ENCODE measurements around the gene SOWAHC. TPM values are rescaled to one million over a fixed set of nuclear protein-coding genes. Genes with fewer than 3 reads are reported as not detected.

The SOWAHC gene, protein sequence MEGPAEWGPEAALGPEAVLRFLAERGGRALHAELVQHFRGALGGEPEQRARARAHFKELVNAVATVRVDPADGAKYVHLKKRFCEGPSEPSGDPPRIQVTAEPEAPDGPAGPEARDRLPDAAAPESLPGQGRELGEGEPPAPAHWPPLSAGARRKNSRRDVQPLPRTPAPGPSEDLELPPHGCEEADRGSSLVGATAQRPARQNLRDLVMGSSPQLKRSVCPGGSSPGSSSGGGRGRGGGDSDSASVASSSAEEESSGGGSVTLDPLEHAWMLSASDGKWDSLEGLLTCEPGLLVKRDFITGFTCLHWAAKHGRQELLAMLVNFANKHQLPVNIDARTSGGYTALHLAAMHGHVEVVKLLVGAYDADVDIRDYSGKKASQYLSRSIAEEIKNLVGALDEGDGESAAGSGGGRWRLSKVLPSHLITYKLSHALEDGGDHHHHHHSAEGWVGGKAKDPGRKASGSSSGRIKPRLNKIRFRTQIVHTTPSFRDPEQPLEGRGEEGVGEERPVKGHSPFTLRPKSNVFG
- total RNA-seq, result 4.8 and 5.6 TPM in 2 replicates

DNA sequence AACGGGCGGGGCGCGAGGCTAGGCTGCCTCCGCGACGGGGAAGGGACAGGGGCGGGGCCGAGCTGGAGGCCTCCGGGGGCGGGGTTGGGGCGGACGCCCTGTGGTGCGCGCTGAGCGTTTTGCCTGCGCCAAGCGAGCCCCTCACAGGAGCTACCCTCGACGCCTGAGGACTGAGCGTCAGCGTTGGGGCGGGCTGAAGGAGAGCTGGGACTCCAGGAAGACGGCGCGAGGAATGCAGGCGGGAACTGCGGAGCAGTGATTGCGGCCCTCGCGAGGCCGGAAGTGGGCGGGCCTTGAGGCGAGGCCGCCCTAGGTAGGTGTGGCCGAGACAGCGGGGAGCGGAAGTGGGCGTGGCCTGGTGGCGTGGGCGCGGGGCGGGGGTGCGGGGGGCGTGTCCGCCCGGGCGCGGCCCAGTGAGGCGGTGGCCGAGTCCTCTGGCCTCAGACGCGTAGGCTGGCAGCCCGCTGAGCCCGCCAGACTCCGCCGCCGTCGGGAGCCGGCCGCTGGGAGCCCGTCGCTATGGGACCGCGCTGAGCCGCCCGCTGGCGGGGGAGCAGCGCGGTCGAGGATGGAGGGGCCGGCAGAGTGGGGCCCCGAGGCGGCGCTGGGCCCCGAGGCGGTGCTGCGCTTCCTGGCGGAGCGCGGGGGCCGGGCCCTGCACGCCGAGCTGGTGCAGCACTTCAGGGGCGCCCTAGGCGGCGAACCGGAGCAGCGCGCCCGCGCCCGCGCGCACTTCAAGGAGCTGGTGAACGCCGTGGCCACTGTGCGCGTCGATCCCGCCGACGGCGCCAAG, at the start of gene SOWAHC, which contains the start of gene SEPTIN10:
Gene SOWAHC, plus strand, starts transcription at position 443 of the 793 bp plus-strand sequence. Its CDS starts 126 bp downstream, at position 569.
Gene SEPTIN10, minus strand, starts transcription at position 45 of the 793 bp plus-strand sequence. CDS start 139 bp downstream, outside the sequence.

Other genes starting within 250 kb of the SOWAHC start
- gene SEPTIN10, start 398 bp upstream of the SOWAHC start, total RNA-seq, result 156 and 185 TPM in 2 replicates
- 35.2 and 72.5 TPM in 2 replicates for gene RGPD5, start 179.9 kb downstream of the SOWAHC start, total RNA-seq